HepG2 (cell line): ENCODE results near the gene TRPV5. TPM values are rescaled to one million over a fixed set of nuclear protein-coding genes. Genes with fewer than 3 reads are reported as not detected.

ENCODE experiments used
- ATAC-seq: fragments of 200-7000 bp; cut with Tn5 transposase; 3 replicates; pipeline ENCODE4 v1.9.1; 2020; ENCODE audit warnings: mild to moderate bottlenecking, moderate library complexity
- BruUV-seq: library from RNA; stranded (reverse); fragments of 400-500 nt; replicated peaks from 2 replicates; lab custom pipeline; 2021; lab: Mats Ljungman, UMichigan
- CTCF ChIA-PET: fragments of 300-600 bp; formaldehyde crosslinking; extraction: SDS; loops from one replicate; lab custom pipeline; 2021; ENCODE audit warnings: low total read pairs, inconsistent platforms, low intra/inter-chr PET ratio; lab: Yijun Ruan, JAX
- POLR2A ChIA-PET: fragments of 350-600 bp; sonication (Branson Sonifier 250); formaldehyde crosslinking; loops from one replicate; lab custom pipeline; 2020; ENCODE audit warnings: antibody characterized with exemption, inconsistent platforms; lab: Yijun Ruan, JAX
- DNase-seq: peaks from one replicate; pipeline ENCODE4 v3.0.0-alpha.2; 2015; ENCODE audit warnings: low spot score
- FAIRE-seq: peaks from 3 replicates; lab custom pipeline; 2011; peaks lifted over from hg19 to GRCh38; lab: Jason Lieb, UNC
- H2AFZ ChIP-seq: one replicate; pipeline ENCODE4 v1.6.1; 2011; ENCODE audit warnings: low read length, inconsistent platforms
- H3K27ac ChIP-seq: fragments of 300-600 bp; 3 replicates; pipeline ENCODE4 v1.8.0; 2011; ENCODE audit warnings: mixed run types, mild to moderate bottlenecking, mixed read lengths, low read length, inconsistent platforms; ENCODE audit not compliant: insufficient read depth; ENCODE audit errors: extremely low read length
- H3K27me3 ChIP-seq, 2 experiments: fragments of 200-600 bp in 1 of 2; 2 replicates in 1 of 2; 3 replicates in 1 of 2; pipeline versions ENCODE4 v1.6.0 to v1.8.0; 2011; ENCODE audit warnings: low read length in 2 of 2, mild to moderate bottlenecking in 2 of 2, moderate library complexity in 2 of 2, inconsistent platforms in 1 of 2; ENCODE audit not compliant: insufficient read depth in 2 of 2, control insufficient read depth in 1 of 2
- H3K36me3 ChIP-seq, 2 experiments: fragments of 200-600 bp in 1 of 2; replicated peaks in 1 of 2; 2 replicates in 1 of 2; 3 replicates in 1 of 2; pipeline versions ENCODE4 v1.5.1 to v1.8.0; 2011; ENCODE audit warnings: low read length in 2 of 2, inconsistent platforms in 1 of 2; ENCODE audit not compliant: insufficient read depth in 2 of 2, control insufficient read depth in 1 of 2
- H3K4me1 ChIP-seq: 2 replicates; pipeline ENCODE4 v1.5.1; 2012; ENCODE audit warnings: low read length, inconsistent platforms; ENCODE audit not compliant: insufficient read depth
- H3K4me2 ChIP-seq: 2 replicates; pipeline ENCODE4 v1.6.0; 2011; ENCODE audit warnings: low read depth, low read length, inconsistent platforms
- H3K4me3 ChIP-seq, 3 experiments: fragments of 200-600 bp in 1 of 3; sonication (generic), shearing (Covaris generic) in 1 of 3; replicated peaks in 1 of 3; 2 replicates each; pipeline ENCODE4 v1.5.1; 2011 to 2016; ENCODE audit warnings: low read length in 3 of 3, inconsistent platforms in 2 of 3, low read depth in 2 of 3, mild to moderate bottlenecking in 2 of 3, control low read depth in 1 of 3, mixed read lengths in 1 of 3; ENCODE audit not compliant: insufficient read depth in 1 of 3
- H3K79me2 ChIP-seq: one replicate; pipeline ENCODE4 v1.6.1; 2011; ENCODE audit warnings: low read length, inconsistent platforms; ENCODE audit not compliant: insufficient read depth
- H3K9ac ChIP-seq: 2 replicates; pipeline ENCODE4 v1.6.0; 2011; ENCODE audit warnings: mild to moderate bottlenecking, low read depth, low read length, inconsistent platforms; ENCODE audit not compliant: insufficient read depth
- H3K9me3 ChIP-seq: 2 replicates; pipeline ENCODE4 v1.5.1; 2012; ENCODE audit warnings: mild to moderate bottlenecking, low read length
- H4K20me1 ChIP-seq: 2 replicates; pipeline ENCODE4 v1.6.0; 2011; ENCODE audit warnings: inconsistent platforms, mild to moderate bottlenecking, low read length, moderate library complexity; ENCODE audit not compliant: insufficient read depth
- EED ChIP-seq: sonication (generic); formaldehyde crosslinking; IDR thresholded peaks from 2 replicates; pipeline ENCODE4 v1.5.0; 2020; ENCODE audit warnings: mild to moderate bottlenecking, missing genetic modification reagents
- EHMT2 ChIP-seq: fragments of 200-600 bp; sonication (generic); IDR thresholded peaks from 2 replicates; pipeline ENCODE4 v1.7.0; 2017; ENCODE audit warnings: antibody characterized with exemption, low read depth, low read length, borderline replicate concordance
- ESRRA ChIP-seq: sonication (generic); formaldehyde crosslinking; IDR thresholded peaks from 2 replicates; pipeline ENCODE4 v1.5.1; 2020; ENCODE audit warnings: mild to moderate bottlenecking, low read depth, missing genetic modification reagents
- GLI4 ChIP-seq: sonication (generic); formaldehyde crosslinking; IDR thresholded peaks from 2 replicates; pipeline ENCODE4 v1.5.1; 2020; ENCODE audit warnings: missing genetic modification reagents, mild to moderate bottlenecking, moderate library complexity, borderline replicate concordance
- IKZF4 ChIP-seq: sonication (generic); formaldehyde crosslinking; IDR thresholded peaks from 2 replicates; pipeline ENCODE4 v1.5.1; 2020; ENCODE audit warnings: borderline replicate concordance, mild to moderate bottlenecking, low read depth, missing genetic modification reagents; ENCODE audit errors: not compliant biosample characterization
- JUND ChIP-seq: sonication (generic); formaldehyde crosslinking; IDR thresholded peaks from 2 replicates; pipeline ENCODE4 v1.8.0; 2022; ENCODE audit warnings: mild to moderate bottlenecking, missing genetic modification reagents
- MLLT10 ChIP-seq: sonication (generic); formaldehyde crosslinking; IDR thresholded peaks from 2 replicates; pipeline ENCODE4 v1.4.0; 2020; ENCODE audit warnings: missing genetic modification reagents
- PBX2 ChIP-seq: IDR thresholded peaks from 2 replicates; pipeline ENCODE4 v1.6.1; 2016; ENCODE audit warnings: control low read depth
- SNAPC4 ChIP-seq: sonication (generic); formaldehyde crosslinking; IDR thresholded peaks from 2 replicates; pipeline ENCODE4 v1.4.0; 2020; ENCODE audit warnings: mild to moderate bottlenecking, missing genetic modification reagents
- ZNF572 ChIP-seq: sonication (generic); formaldehyde crosslinking; IDR thresholded peaks from 2 replicates; pipeline ENCODE4 v1.5.1; 2020; ENCODE audit warnings: mild to moderate bottlenecking, missing genetic modification reagents
- ZNF678 ChIP-seq: sonication (generic); formaldehyde crosslinking; IDR thresholded peaks from 2 replicates; pipeline ENCODE4 v1.4.0; 2020; ENCODE audit warnings: mild to moderate bottlenecking, missing genetic modification reagents
- ZNF691 ChIP-seq: sonication (generic); formaldehyde crosslinking; IDR thresholded peaks from 2 replicates; pipeline ENCODE4 v1.4.0; 2020; ENCODE audit warnings: missing genetic modification reagents, low read depth, mild to moderate bottlenecking, borderline replicate concordance
- WGBS: methylation state at CpG from one replicate; pipeline ENCODE4 v1.1.6; 2017; ENCODE audit warnings: low lambda C conversion rate; 5-methylcytosine and 5-hydroxymethylcytosine counted together
- in situ Hi-C: cut with HindIII; loops from 2 replicates; pipeline ENCODE4 v1.10.0; 2017; ENCODE audit warnings: low pct_unique_long_range_greater_than_20kb; ENCODE audit not compliant: extremely low pct_ligation_motif_present
- intact Hi-C: fragments of 100-400 bp; cut with micrococcal nuclease; formaldehyde crosslinking; loops from one replicate; pipeline ENCODE4 v1.10.0; 2022; ENCODE audit not compliant: unreplicated experiment
- polyA plus RNA-seq, 8 experiments: library from polyadenylated mRNA; depleted of rRNA in 3 of 8; stranded (reverse) in 7 of 8; unstranded in 1 of 8; fragments of >200 nt; fragmentation: Illumina TruSeq in 4 of 8; extraction: Trizol in 4 of 8; gene quantifications; 2 replicates each; pipeline versions ENCODE4 v1.2.1 to v1.2.3, GENCODE V29; 2011 to 2016; ENCODE audit warnings: low read depth in 4 of 8, missing spikeins in 1 of 8, mixed read lengths in 1 of 8; ENCODE audit not compliant: insufficient read depth in 1 of 8
- total RNA-seq, 5 experiments: library from RNA; depleted of rRNA; stranded (reverse); fragments of >200 nt; fragmentation: Illumina TruSeq; extraction: Trizol; gene quantifications; 2 replicates each; pipeline ENCODE4 v1.2.3, GENCODE V29; 2016; ENCODE audit warnings: low read depth in 1 of 5
- TF ChIP-seq, protein P1 (sequence below): conservative IDR thresholded peaks from 2 replicates; pipeline ENCODE4 v1.6.1; 2018; ENCODE audit warnings: missing genetic modification reagents

Gene TRPV5
- total and polyA plus RNA-seq, 2 of the 13 experiments (the other 11 are each of a cell fraction or from before 2014, with no cell fraction given): not detected

GRCh38 chr7:142969183-142969582 lies 35.6 kb upstream of the TRPV5 start:
- H3K4me2 ChIP-seq: no peak overlapping the region
- H3K27ac ChIP-seq: no peak overlapping the region
- DNase-seq (no peak), ATAC-seq (no peak), FAIRE-seq (no peak)
- WGBS: 3% methylated on average over 4 of the region's 4 CpGs
- BruUV-seq: no TSS peak
- H3K27me3 ChIP-seq: 0 out of 5 replicates have a peak, but pooled peaks cover 0 to 3% of the 10 kb centered on the region in 2 experiments
- H3K79me2 ChIP-seq: no peaks in the 10 kb centered on the region
- in situ Hi-C loops: no loop called here
- H2AFZ ChIP-seq: no peak overlapping the region
- H4K20me1 ChIP-seq: no peaks in the 10 kb centered on the region
- H3K9me3 ChIP-seq: no peaks in the 10 kb centered on the region
- no peak for TF ChIP-seq SNAPC4 (CRISPR knock-in tag)
- no peak for TF ChIP-seq JUND (CRISPR knock-in tag)
- no peak for TF ChIP-seq EED (CRISPR knock-in tag)
- no peak for TF ChIP-seq GLI4
- TF ChIP-seq EHMT2: no peak
- no peak for TF ChIP-seq ZNF691
- no peak for TF ChIP-seq PBX2 (CRISPR knock-in tag)
- TF ChIP-seq, protein P1, sequence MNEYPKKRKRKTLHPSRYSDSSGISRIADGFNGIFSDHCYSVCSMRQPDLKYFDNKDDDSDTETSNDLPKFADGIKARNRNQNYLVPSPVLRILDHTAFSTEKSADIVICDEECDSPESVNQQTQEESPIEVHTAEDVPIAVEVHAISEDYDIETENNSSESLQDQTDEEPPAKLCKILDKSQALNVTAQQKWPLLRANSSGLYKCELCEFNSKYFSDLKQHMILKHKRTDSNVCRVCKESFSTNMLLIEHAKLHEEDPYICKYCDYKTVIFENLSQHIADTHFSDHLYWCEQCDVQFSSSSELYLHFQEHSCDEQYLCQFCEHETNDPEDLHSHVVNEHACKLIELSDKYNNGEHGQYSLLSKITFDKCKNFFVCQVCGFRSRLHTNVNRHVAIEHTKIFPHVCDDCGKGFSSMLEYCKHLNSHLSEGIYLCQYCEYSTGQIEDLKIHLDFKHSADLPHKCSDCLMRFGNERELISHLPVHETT (CRISPR knock-in tag): no peak
- TF ChIP-seq ZNF678 (CRISPR knock-in tag): no peak
- TF ChIP-seq ESRRA (CRISPR knock-in tag): no peak
- no peak for TF ChIP-seq MLLT10 (CRISPR knock-in tag)
- no peak for TF ChIP-seq IKZF4 (CRISPR knock-in tag)
- no peak for TF ChIP-seq ZNF572
- no peaks in the 10 kb centered on the region for H3K36me3 ChIP-seq
- intact Hi-C loops: no loop called here
- no peak overlapping the region for H3K4me3 ChIP-seq
- H3K9ac ChIP-seq: no peak overlapping the region
- ChIA-PET CTCF (no interaction called here), POLR2A (no interaction called here)
- H3K4me1 ChIP-seq: no peaks in the 10 kb centered on the region
